Muscle of leg (tissue), 16 donors: ENCODE results near the gene HMGN2. TPM values are rescaled to one million over a fixed set of nuclear protein-coding genes. Genes with fewer than 3 reads are reported as not detected.

Experiments
- DNase-seq: peaks from one replicate; pipeline ENCODE4 v3.0.0; 2013
- H3K27ac ChIP-seq: one replicate; pipeline ENCODE4 v1.5.1; 2013; ENCODE audit warnings: mild to moderate bottlenecking, low read length, control low read depth
- H3K27me3 ChIP-seq: one replicate; pipeline ENCODE4 v1.6.1; 2013; ENCODE audit warnings: low read length; ENCODE audit not compliant: control insufficient read depth, insufficient read depth
- H3K36me3 ChIP-seq: one replicate; pipeline ENCODE4 v1.6.1; 2013; ENCODE audit warnings: low read length; ENCODE audit not compliant: control insufficient read depth, insufficient read depth
- H3K4me1 ChIP-seq: one replicate; pipeline ENCODE4 v1.6.1; 2013; ENCODE audit warnings: low read length; ENCODE audit not compliant: control insufficient read depth, insufficient read depth
- H3K4me3 ChIP-seq: one replicate; pipeline ENCODE4 v1.5.1; 2013; ENCODE audit warnings: low read length, control low read depth
- H3K9me3 ChIP-seq: replicated peaks from 2 replicates; pipeline ENCODE4 v1.6.1; 2013; ENCODE audit warnings: low read depth, low read length; ENCODE audit not compliant: control insufficient read depth
- WGBS: methylation state at CpG from one replicate; pipeline ENCODE4 v1.1.5; 2013; ENCODE audit warnings: missing lambda C conversion rate; ENCODE audit not compliant: insufficient coverage; 5-methylcytosine and 5-hydroxymethylcytosine counted together
- long read RNA-seq, 11 donors: transcript quantifications; one replicate each; lab custom pipeline, GENCODE V29; 2026
- polyA plus RNA-seq, 8 donors: library from polyadenylated mRNA; unstranded; fragments of 120-200 nt; gene quantifications; one replicate each; pipeline versions ENCODE4 v1.2.1 to v1.2.3, GENCODE V29; 2013; ENCODE audit warnings: inconsistent platforms in 1 of 8, low replicate concordance in 1 of 8; ENCODE audit not compliant: insufficient read length in 8 of 8, insufficient read depth in 1 of 8
- total RNA-seq: library from RNA; stranded (reverse); fragments of 120-200 nt; gene quantifications from one replicate; pipeline ENCODE4 v1.2.4, GENCODE V29; 2013

Gene HMGN2
- total RNA-seq (478 TPM), polyA plus RNA-seq (100 to 1,000 TPM; 662 to 912 (median 763) TPM)
- long read RNA-seq, donor 1, transcript HMGN2-201 (6 exons, 1,191 nt): major isoform, 160 of 334 reads
- long read RNA-seq, donor 1, partial matches to known transcripts: 164 of 334 reads
- long read RNA-seq, donor 1, other reads (novel, unspliced or antisense): 6 of 334 reads
- long read RNA-seq, donor 2, transcript HMGN2-201 (6 exons, 1,191 nt): major isoform, 35 of 36 reads
- long read RNA-seq, donor 2, partial matches to known transcripts: 0 of 36 reads
- long read RNA-seq, donor 2, other reads (novel, unspliced or antisense): 0 of 36 reads
- long read RNA-seq, donor 3, transcript HMGN2-201 (6 exons, 1,191 nt): major isoform, 257 of 294 reads
- long read RNA-seq, donor 3, partial matches to known transcripts: 16 of 294 reads
- long read RNA-seq, donor 3, other reads (novel, unspliced or antisense): 17 of 294 reads
- long read RNA-seq, donor 4, transcript HMGN2-201 (6 exons, 1,191 nt): major isoform, 199 of 317 reads
- long read RNA-seq, donor 4, partial matches to known transcripts: 96 of 317 reads
- long read RNA-seq, donor 4, other reads (novel, unspliced or antisense): 18 of 317 reads
- long read RNA-seq, donor 5, transcript HMGN2-205 (5 exons, 952 nt): minor isoform, 17 of 1,583 reads
- long read RNA-seq, donor 5, transcript HMGN2-201 (6 exons, 1,191 nt): major isoform, 722 of 1,583 reads
- long read RNA-seq, donor 5, partial matches to known transcripts: 776 of 1,583 reads
- long read RNA-seq, donor 5, other reads (novel, unspliced or antisense): 62 of 1,583 reads
- long read RNA-seq, donor 6, transcript HMGN2-201 (6 exons, 1,191 nt): major isoform, 431 of 808 reads
- long read RNA-seq, donor 6, transcript HMGN2-205 (5 exons, 952 nt): minor isoform, 7 of 808 reads
- long read RNA-seq, donor 6, partial matches to known transcripts: 338 of 808 reads
- long read RNA-seq, donor 6, other reads (novel, unspliced or antisense): 27 of 808 reads
- long read RNA-seq, donor 7, transcript HMGN2-201 (6 exons, 1,191 nt): major isoform, 355 of 440 reads
- long read RNA-seq, donor 7, partial matches to known transcripts: 45 of 440 reads
- long read RNA-seq, donor 7, other reads (novel, unspliced or antisense): 32 of 440 reads
- long read RNA-seq, donor 8, transcript HMGN2-205 (5 exons, 952 nt): minor isoform, 9 of 295 reads
- long read RNA-seq, donor 8, transcript HMGN2-201 (6 exons, 1,191 nt): major isoform, 253 of 295 reads
- long read RNA-seq, donor 8, partial matches to known transcripts: 23 of 295 reads
- long read RNA-seq, donor 8, other reads (novel, unspliced or antisense): 7 of 295 reads
- long read RNA-seq, donor 9, transcript HMGN2-201 (6 exons, 1,191 nt): major isoform, 208 of 510 reads
- long read RNA-seq, donor 9, transcript HMGN2-205 (5 exons, 952 nt): minor isoform, 5 of 510 reads
- long read RNA-seq, donor 9, partial matches to known transcripts: 296 of 510 reads
- long read RNA-seq, donor 9, other reads (novel, unspliced or antisense): 0 of 510 reads
- long read RNA-seq, donor 10, transcript HMGN2-201 (6 exons, 1,191 nt): major isoform, 345 of 411 reads
- long read RNA-seq, donor 10, transcript HMGN2-205 (5 exons, 952 nt): minor isoform, 9 of 411 reads
- long read RNA-seq, donor 10, partial matches to known transcripts: 47 of 411 reads
- long read RNA-seq, donor 10, other reads (novel, unspliced or antisense): 5 of 411 reads
- long read RNA-seq, donor 11, transcript HMGN2-205 (5 exons, 952 nt): minor isoform, 5 of 623 reads
- long read RNA-seq, donor 11, transcript HMGN2-201 (6 exons, 1,191 nt): major isoform, 245 of 623 reads
- long read RNA-seq, donor 11, partial matches to known transcripts: 352 of 623 reads
- long read RNA-seq, donor 11, other reads (novel, unspliced or antisense): 18 of 623 reads

GRCh38 chr1:26472320-26472900 is at the start of gene HMGN2:
HMGN2 (plus strand) TSS chr1:26472440; CDS start chr1:26472613, 173 bp downstream.
- Histone ChIP-seq H3K36me3 (peaks cover 42% of the 10 kb centered on the region), H3K9me3 (no peaks in the 10 kb centered on the region), H3K4me1 (peaks cover 48% of the 10 kb centered on the region), H3K27me3 (no peaks in the 10 kb centered on the region), H3K4me3 (peak within 1 kb of the TSS; percentile 68), H3K27ac (peak within 1 kb of the TSS; percentile 96)
- WGBS: under 1% methylated on average over 46 of the region's 69 CpGs
- peak; percentile 98 for DNase-seq

- H3K27me3 ChIP-seq: peaks cover 5% of the 10 kb centered on the region
- H3K27ac ChIP-seq: no peak overlapping the region
- DNase-seq: no peak
- WGBS: no CpG with 5 or more reads among the region's 2 CpGs
- H3K36me3 ChIP-seq: peaks cover 5% of the 10 kb centered on the region
- H3K9me3 ChIP-seq: no peaks in the 10 kb centered on the region
- no peak overlapping the region for H3K4me3 ChIP-seq
- H3K4me1 ChIP-seq: peaks cover 11% of the 10 kb centered on the region
Measured at GRCh38 chr1:26429721-26430120, 42.5 kb upstream of the HMGN2 start.

DNA sequence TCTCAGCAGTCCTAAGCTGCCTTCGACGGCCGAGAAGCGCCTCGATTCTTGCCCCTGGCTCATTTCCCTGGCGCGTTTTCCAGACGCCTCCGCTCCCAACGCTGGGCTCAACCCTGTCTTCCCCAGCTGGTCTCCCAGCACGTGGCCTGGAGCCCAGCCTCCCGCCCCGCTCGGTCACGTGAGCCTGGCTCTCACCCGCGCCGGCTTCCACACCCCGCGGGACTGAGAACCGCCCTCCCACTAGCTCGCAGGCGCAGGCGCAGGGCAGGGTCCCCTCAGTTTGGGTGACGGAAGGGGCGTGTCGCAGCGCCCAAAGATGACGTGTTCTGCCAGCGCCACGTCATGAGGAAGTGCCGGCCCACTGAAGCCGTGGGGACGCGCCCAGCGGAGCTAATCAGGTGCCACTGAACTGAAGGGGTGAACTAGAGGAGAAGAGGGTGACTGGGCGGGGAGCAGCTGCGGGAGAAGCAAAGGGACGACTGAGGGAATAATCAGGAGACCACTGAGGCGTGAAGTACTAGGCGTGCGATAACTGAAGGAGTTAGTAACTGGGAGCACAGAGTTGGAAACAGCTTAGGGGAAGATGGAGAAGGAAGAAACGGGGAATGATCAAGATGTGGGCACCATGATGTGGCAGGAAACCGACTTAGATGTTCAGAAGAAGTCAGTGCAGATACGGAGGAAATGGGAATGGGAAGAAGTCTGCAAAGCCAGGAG is 40.1 kb upstream of the HMGN2 start, which contains the start of gene DHDDS:
TSS of gene DHDDS (plus strand) at position 343 of the 717 bp plus-strand sequence. CDS start 625 bp downstream, outside the sequence.
- WGBS: under 1% methylated on average over 45 of the region's 45 CpGs
- no peaks in the 10 kb centered on the region for H3K9me3 ChIP-seq
- H3K27me3 ChIP-seq: peaks cover 5% of the 10 kb centered on the region
- H3K4me1 ChIP-seq: peaks cover 11% of the 10 kb centered on the region
- peaks cover 10% of the 10 kb centered on the region for H3K36me3 ChIP-seq
- DNase-seq: peak; percentile 99
- peak within 1 kb of the TSS; percentile 87 for H3K27ac ChIP-seq
- H3K4me3 ChIP-seq: peak within 1 kb of the TSS; percentile 69

DNA sequence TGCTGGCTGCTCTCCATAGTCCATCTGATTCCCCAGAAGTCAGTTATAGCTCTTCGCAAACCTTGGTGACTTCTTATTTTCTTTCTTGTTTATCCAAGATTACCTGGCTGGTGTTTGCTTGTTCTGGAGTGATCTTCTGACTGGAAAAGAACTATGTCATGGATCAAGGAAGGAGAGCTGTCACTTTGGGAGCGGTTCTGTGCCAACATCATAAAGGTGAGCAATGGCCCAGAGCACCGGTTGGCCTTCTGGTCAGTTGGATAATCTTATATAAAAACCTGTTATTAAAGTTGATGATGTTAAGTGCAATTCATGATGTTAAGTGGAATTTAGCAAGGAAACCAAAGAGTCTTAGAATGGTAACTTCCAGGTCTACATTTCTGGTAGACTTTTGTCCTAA is 39.4 kb upstream of the HMGN2 start:
- WGBS: 50% methylated on average over 1 of the region's 3 CpGs
- peaks cover 11% of the 10 kb centered on the region for H3K4me1 ChIP-seq

DNA sequence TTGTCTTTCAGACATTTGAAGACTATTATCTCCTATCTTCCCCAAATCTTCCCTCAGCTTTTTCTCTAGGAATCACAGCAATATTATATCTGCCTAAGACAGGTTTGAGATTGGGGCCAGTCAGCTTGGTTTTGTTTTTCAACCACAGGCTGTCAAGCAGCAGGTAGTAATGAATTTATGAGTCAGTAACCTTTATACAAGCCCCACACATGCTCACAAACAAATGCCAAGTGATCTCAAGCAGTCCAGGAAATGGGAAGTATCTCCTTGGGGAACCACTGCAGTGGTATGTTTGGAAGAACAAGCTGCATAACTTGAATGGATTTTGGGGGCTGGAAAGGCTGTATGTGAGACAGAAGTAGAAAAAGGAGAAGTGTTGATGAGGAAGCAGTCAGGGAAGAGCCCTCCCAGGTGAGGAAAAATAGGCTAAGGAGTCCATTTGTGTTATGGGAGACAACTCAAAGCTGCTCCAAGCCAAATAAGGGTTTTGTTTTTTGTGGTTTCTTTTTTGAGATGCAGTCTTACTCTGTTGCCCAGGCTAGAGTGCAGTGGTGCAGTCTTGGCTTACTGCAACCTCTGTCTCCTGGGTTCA is 38.0 kb upstream of the HMGN2 start:
- no peak overlapping the region for H3K27ac ChIP-seq
- H3K9me3 ChIP-seq: no peaks in the 10 kb centered on the region
- peaks cover 5% of the 10 kb centered on the region for H3K27me3 ChIP-seq
- H3K36me3 ChIP-seq: peaks cover 25% of the 10 kb centered on the region
- no peak overlapping the region for H3K4me3 ChIP-seq
- DNase-seq: no peak
- peaks cover 11% of the 10 kb centered on the region for H3K4me1 ChIP-seq

More for the DNA sequence above, 39.4 kb upstream of the HMGN2 start:
- DNase-seq: no peak
- Histone ChIP-seq H3K9me3 (no peaks in the 10 kb centered on the region), H3K27ac (peak overlapping the region; percentile 87), H3K27me3 (peaks cover 5% of the 10 kb centered on the region), H3K36me3 (peaks cover 16% of the 10 kb centered on the region), H3K4me3 (peak overlapping the region; percentile 69)

- Histone ChIP-seq H3K9me3 (no peaks in the 10 kb centered on the region), H3K36me3 (peaks cover 54% of the 10 kb centered on the region), H3K4me1 (peaks cover under 1% of the 10 kb centered on the region), H3K27me3 (no peaks in the 10 kb centered on the region), H3K27ac (no peak overlapping the region), H3K4me3 (no peak overlapping the region)
- DNase-seq: no peak
- WGBS: 94% methylated on average over 5 of the region's 6 CpGs
Measured at GRCh38 chr1:26438041-26438440, 34.2 kb upstream of the HMGN2 start.

GRCh38 chr1:26440259-26440658 is 32.0 kb upstream of the HMGN2 start:
- no peak overlapping the region for H3K4me3 ChIP-seq
- H3K4me1 ChIP-seq: no peaks in the 10 kb centered on the region
- no peak for DNase-seq
- H3K36me3 ChIP-seq: peaks cover 71% of the 10 kb centered on the region
- no peak overlapping the region for H3K27ac ChIP-seq
- no peaks in the 10 kb centered on the region for H3K9me3 ChIP-seq
- no peaks in the 10 kb centered on the region for H3K27me3 ChIP-seq
- WGBS: no CpG with 5 or more reads among the region's 2 CpGs

GRCh38 chr1:26449868-26450267 is 22.4 kb upstream of the HMGN2 start:
- WGBS: 85% methylated on average over 3 of the region's 3 CpGs
- no peaks in the 10 kb centered on the region for H3K4me1 ChIP-seq
- peaks cover 58% of the 10 kb centered on the region for H3K36me3 ChIP-seq
- H3K4me3 ChIP-seq: no peak overlapping the region
- H3K9me3 ChIP-seq: no peaks in the 10 kb centered on the region
- DNase-seq: no peak
- no peak overlapping the region for H3K27ac ChIP-seq
- H3K27me3 ChIP-seq: no peaks in the 10 kb centered on the region
